Thoracic aorta (tissue), 2 donors: Measurements from ENCODE around the gene STARD9. TPM values are rescaled to one million over a fixed set of nuclear protein-coding genes. Genes with fewer than 3 reads are reported as not detected.

Experiments used
- ATAC-seq: fragments of 150-250 bp; one replicate; pipeline ENCODE4 v1.8.0; 2017; ENCODE audit warnings: low read depth; ENCODE audit not compliant: insufficient number of reproducible peaks, low FRiP score
- DNase-seq: peaks from one replicate; pipeline ENCODE4 v3.0.0-alpha.2; 2020; ENCODE audit warnings: low spot score
- H3K27ac ChIP-seq, 2 donors: fragments of 200-600 bp; sonication (generic); 1 replicate in 1 of 2; 2 replicates in 1 of 2; pipeline ENCODE4 v1.5.1; 2016; ENCODE audit warnings: mild to moderate bottlenecking in 2 of 2, moderate library complexity in 2 of 2
- H3K27me3 ChIP-seq: fragments of 200-600 bp; sonication (generic); replicated peaks from 2 replicates; pipeline ENCODE4 v1.6.0; 2016; ENCODE audit warnings: mild to moderate bottlenecking; ENCODE audit not compliant: insufficient read depth
- H3K36me3 ChIP-seq: fragments of 200-600 bp; sonication (generic); one replicate; pipeline ENCODE4 v1.5.1; 2016
- H3K4me1 ChIP-seq, 2 donors: fragments of 200-600 bp; sonication (generic); 1 replicate in 1 of 2; 2 replicates in 1 of 2; pipeline versions ENCODE4 v1.5.1 to v1.6.0; 2016; ENCODE audit warnings: low read depth in 2 of 2, mild to moderate bottlenecking in 1 of 2; ENCODE audit not compliant: control insufficient read depth in 1 of 2
- H3K4me3 ChIP-seq: fragments of 200-600 bp; sonication (generic); 2 replicates; pipeline ENCODE4 v1.5.1; 2016; ENCODE audit warnings: mild to moderate bottlenecking
- H3K9me3 ChIP-seq: fragments of 200-600 bp; sonication (generic); 2 replicates; pipeline ENCODE4 v1.5.1; 2016
- total RNA-seq, 2 donors: library from RNA; depleted of rRNA; stranded (reverse); fragments of >200 nt; gene quantifications; one replicate each; pipeline versions ENCODE4 v1.1.0 to v1.2.3, GENCODE V29; 2016
- TF ChIP-seq, protein P1 (sequence below): fragments of 200-600 bp; sonication (generic); IDR thresholded peaks from one replicate; pipeline ENCODE4 v1.5.1; 2019; ENCODE audit warnings: antibody characterized with exemption

The STARD9 gene
- total RNA-seq, 2 donors from 2014 or later, result 59.8 to 67.8 TPM

DNA sequence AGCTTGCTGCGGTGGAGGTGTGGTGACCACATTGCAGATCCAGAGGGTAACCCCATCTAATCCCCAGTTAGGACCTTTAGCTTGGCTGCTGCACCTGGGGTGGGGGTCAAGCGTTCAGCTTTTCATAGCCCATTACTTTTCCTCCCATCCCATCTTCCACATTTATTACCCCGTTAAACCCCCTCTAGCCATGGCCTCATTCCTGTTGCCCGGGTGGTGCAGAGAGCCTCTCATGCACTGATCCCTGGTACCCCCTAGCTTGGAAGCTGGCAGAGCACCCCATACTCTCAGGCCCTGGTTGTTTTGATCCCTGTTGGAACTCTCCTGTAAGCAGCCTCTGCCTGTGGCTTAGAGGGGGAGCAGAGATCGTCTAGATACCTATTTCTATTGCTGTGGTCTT lies 140.7 kb downstream of the STARD9 start:
- H3K27me3 ChIP-seq, result no peaks in the 10 kb centered on the region
- H3K36me3 ChIP-seq, result peaks cover 18% of the 10 kb centered on the region
- H3K4me3 ChIP-seq, result no peak overlapping the region
- no peak for ATAC-seq
- DNase-seq, result no peak
- TF ChIP-seq, protein P1, sequence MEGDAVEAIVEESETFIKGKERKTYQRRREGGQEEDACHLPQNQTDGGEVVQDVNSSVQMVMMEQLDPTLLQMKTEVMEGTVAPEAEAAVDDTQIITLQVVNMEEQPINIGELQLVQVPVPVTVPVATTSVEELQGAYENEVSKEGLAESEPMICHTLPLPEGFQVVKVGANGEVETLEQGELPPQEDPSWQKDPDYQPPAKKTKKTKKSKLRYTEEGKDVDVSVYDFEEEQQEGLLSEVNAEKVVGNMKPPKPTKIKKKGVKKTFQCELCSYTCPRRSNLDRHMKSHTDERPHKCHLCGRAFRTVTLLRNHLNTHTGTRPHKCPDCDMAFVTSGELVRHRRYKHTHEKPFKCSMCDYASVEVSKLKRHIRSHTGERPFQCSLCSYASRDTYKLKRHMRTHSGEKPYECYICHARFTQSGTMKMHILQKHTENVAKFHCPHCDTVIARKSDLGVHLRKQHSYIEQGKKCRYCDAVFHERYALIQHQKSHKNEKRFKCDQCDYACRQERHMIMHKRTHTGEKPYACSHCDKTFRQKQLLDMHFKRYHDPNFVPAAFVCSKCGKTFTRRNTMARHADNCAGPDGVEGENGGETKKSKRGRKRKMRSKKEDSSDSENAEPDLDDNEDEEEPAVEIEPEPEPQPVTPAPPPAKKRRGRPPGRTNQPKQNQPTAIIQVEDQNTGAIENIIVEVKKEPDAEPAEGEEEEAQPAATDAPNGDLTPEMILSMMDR, result no peak
- H3K4me1 ChIP-seq, result peaks cover 0 to 4% of the 10 kb centered on the region in 2 donors
- no peaks in the 10 kb centered on the region for H3K9me3 ChIP-seq
- no peak overlapping the region for H3K27ac ChIP-seq

DNA sequence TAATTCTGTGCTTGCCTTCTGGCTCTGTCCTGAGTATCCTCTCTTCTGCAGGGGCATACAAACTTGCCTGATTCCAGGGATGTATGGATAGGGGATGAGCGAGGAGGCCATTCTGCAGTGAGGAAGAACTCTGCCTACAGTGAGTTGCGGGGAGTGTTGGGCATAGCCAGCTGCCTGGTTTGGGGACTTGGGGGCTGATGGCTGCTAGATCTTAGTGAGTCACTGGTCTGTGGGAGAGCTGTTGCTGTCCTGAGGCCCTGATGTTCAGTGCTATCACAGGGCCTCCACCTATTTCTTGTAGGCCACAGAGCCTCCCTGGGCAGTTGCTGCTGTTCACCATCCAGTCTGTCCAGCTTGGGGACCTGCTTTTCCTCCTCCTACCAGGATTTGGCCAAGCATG lies 141.2 kb downstream of the STARD9 start:
- TF ChIP-seq, protein P1, result no peak
- peaks cover 18% of the 10 kb centered on the region for H3K36me3 ChIP-seq
- no peak overlapping the region for H3K4me3 ChIP-seq
- DNase-seq (no peak), ATAC-seq (no peak)
- H3K27me3 ChIP-seq, result no peaks in the 10 kb centered on the region
- H3K27ac ChIP-seq, result no peak overlapping the region
- H3K9me3 ChIP-seq, result no peaks in the 10 kb centered on the region
- peaks cover 0 to 8% of the 10 kb centered on the region in 2 donors for H3K4me1 ChIP-seq

DNA sequence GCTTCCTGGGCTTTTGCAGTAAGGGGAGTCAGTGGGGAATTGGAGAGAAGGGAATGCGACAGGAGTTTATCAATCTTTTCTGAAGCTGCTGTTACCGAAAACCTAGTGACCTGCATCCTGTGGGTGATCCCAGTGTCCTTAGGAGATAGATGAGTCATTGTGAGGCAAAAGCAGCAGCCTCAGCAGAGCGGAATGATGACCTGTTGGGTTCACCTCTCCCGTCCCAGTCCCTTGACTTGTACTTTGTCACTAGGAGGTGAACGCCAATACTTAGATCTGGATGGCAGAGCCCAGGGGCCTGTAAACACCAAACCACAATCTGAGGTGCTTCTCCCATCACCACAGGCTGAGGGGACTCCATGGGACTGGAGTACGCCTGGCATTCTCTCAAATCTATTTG lies 143.6 kb downstream of the STARD9 start:
- ATAC-seq (no peak), DNase-seq (no peak)
- H3K4me1 ChIP-seq, result peaks cover 0 to 18% of the 10 kb centered on the region in 2 donors
- H3K27me3 ChIP-seq, result no peaks in the 10 kb centered on the region
- TF ChIP-seq, protein P1, result no peak
- H3K4me3 ChIP-seq, result no peak overlapping the region
- no peak overlapping the region for H3K27ac ChIP-seq
- no peaks in the 10 kb centered on the region for H3K9me3 ChIP-seq
- H3K36me3 ChIP-seq, result peaks cover 24% of the 10 kb centered on the region

DNA sequence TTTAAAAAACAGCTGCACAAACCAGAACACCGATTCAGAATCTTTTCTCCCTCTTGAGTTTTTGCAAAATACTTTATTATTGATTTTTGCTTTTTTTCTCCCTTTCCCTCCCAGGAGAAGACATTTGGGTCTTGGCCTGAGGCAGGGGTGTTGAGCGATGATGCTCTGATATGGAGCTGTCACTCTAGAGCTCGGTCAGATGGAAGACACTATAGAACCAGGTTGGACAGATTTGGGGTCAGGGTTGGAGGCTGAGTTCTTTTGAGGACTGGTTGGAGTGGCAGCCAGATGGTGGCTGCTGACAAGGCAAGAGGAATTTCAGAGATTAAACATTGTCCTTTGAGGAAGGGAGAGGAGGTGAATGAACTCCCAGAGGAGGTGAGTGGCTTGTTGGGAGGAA lies 144.7 kb downstream of the STARD9 start:
- Histone ChIP-seq H3K36me3 (peaks cover 33% of the 10 kb centered on the region), H3K4me3 (no peak overlapping the region), H3K4me1 (peaks cover 0 to 18% of the 10 kb centered on the region in 2 donors), H3K9me3 (no peaks in the 10 kb centered on the region), H3K27ac (peak overlapping the region; percentile 64 to 77), H3K27me3 (no peaks in the 10 kb centered on the region)
- DNase-seq, result no peak
- TF ChIP-seq, protein P1, result no peak
- no peak for ATAC-seq

DNA sequence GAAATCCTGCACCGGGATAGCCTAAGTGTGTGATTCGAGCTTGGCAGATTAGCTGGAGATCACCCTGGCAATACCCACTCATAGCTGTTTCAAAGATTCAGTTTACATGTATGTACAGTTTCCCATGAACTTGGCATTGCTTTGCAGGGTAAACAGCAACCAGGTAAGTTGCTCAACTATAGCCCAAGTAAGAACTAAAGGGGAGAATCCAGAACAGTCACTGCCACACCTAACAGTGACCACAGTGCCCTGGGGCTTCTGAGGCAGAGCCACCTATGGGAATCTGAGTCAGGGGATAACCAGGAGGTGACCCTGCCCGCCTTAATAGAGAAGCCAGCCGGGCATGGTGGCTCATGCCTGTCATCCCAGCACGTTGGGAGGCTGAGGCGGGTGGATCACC lies 145.6 kb downstream of the STARD9 start:
- no peaks in the 10 kb centered on the region for H3K9me3 ChIP-seq
- ATAC-seq (no peak), DNase-seq (no peak)
- no peak overlapping the region for H3K4me3 ChIP-seq
- H3K36me3 ChIP-seq, result peaks cover 40% of the 10 kb centered on the region
- H3K27me3 ChIP-seq, result no peaks in the 10 kb centered on the region
- H3K4me1 ChIP-seq, result peaks cover 0 to 18% of the 10 kb centered on the region in 2 donors
- H3K27ac ChIP-seq, result peak overlapping the region; percentile 64 to 77
- TF ChIP-seq, protein P1, result no peak
